ENCODE data around the gene CNOT4. TPM values are rescaled to one million over a fixed set of nuclear protein-coding genes. Genes with fewer than 3 reads are reported as not detected.
"Not testable (repeated sequence)": the region's sequence is repeated elsewhere in the genome, so short reads cannot be mapped to it uniquely, and the experiment has no call there.

CNOT4 gene
- total RNA-seq, 1 donor from 2014 or later, result 9.4 TPM

DNA sequence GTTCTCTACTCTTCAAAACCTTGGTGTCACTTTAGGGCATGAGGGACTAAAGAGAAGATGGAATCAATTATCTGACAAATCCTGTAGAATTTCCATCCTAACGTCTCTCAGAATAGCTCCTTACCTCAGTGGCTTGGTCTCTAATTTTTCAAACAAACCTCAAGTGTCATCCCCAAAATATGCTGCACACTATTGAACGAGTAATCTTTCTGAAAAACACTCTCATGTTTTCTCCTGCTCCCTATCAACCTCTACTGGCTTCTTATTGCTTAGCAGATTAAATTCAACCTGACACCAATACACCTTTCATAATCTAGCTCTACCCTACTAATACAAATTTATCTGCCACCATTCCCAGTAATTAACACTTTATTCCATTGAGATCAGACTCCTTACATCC is 8.5 kb downstream of the CNOT4 start:
- no peak overlapping the region for H3K4me3 ChIP-seq (ENCODE audit: low read depth, low read length)
- TF ChIP-seq, protein P1, sequence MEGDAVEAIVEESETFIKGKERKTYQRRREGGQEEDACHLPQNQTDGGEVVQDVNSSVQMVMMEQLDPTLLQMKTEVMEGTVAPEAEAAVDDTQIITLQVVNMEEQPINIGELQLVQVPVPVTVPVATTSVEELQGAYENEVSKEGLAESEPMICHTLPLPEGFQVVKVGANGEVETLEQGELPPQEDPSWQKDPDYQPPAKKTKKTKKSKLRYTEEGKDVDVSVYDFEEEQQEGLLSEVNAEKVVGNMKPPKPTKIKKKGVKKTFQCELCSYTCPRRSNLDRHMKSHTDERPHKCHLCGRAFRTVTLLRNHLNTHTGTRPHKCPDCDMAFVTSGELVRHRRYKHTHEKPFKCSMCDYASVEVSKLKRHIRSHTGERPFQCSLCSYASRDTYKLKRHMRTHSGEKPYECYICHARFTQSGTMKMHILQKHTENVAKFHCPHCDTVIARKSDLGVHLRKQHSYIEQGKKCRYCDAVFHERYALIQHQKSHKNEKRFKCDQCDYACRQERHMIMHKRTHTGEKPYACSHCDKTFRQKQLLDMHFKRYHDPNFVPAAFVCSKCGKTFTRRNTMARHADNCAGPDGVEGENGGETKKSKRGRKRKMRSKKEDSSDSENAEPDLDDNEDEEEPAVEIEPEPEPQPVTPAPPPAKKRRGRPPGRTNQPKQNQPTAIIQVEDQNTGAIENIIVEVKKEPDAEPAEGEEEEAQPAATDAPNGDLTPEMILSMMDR (conservative IDR thresholded peaks at IDR 0.05; ENCODE audit: low read depth, low read length), result peak; percentile 11
- DNase-seq (ENCODE audit: low read depth), result no peak

DNA sequence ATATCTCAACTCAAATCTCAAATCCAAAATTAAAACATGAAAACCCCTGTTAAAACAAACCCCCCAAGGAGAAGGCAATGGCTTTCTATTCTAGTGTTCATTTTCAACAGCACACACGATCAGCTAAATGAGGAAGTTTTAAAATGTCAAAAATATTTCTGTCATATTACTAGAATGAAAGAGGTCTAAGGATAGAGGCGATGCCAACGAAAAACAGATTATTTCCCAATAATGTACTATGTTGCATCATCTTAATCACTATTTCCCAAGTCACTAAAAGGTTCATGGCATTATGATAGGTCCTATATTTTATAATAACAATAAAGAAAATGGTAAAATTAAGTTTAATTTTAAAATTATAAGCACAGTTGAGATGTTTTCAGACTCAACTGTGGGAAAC is 10.1 kb downstream of the CNOT4 start:
- H3K4me3 ChIP-seq (ENCODE audit: low read depth, low read length), result no peak overlapping the region
- no peak for DNase-seq (ENCODE audit: low read depth)
- TF ChIP-seq, protein P1 (conservative IDR thresholded peaks at IDR 0.05; ENCODE audit: low read depth, low read length), result no peak

DNA sequence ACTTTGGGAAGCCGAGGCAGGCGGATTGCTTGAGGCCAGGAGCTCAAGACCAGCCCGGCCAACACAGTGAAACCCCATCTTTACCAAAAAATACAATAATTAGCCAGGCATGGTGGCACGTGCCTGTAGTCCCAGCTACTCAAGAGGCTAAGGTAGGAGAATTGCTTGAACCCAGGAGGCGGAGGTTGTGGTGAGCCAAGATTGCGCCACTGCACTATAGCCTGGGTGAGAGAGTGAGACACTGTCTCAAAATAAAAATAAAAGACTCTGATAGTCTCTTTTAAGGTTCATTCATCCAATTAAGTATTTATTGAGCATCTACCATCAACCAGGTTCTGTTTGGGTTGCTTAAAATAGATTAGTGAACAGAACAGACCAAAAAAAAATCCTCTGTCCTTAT is 12.7 kb downstream of the CNOT4 start:
- not testable (repeated sequence) for H3K4me3 ChIP-seq (ENCODE audit: low read depth, low read length); DNase-seq (ENCODE audit: low read depth)

DNA sequence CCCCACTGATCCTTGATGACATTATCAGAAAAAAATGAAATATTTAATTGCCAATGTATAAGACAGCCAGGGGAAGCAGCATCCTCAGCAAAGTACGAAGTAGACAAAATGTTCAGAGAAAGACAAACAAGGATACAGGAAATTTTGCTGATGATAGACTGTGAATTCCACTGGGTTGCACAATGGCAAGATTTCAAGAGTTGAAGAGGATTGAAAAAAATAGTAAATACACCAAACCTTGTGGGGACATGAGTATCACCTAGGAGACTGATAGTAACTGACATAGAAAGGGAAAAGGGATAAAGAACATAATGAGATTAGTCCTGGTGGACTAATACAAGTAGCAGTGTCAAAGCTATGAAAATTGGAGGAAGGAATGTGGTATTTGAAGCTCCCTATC is 16.5 kb downstream of the CNOT4 start:
- H3K4me3 ChIP-seq (ENCODE audit: low read depth, low read length), result no peak overlapping the region
- TF ChIP-seq, protein P1 (conservative IDR thresholded peaks at IDR 0.05; ENCODE audit: low read depth, low read length), result no peak
- no peak for DNase-seq (ENCODE audit: low read depth)

DNA sequence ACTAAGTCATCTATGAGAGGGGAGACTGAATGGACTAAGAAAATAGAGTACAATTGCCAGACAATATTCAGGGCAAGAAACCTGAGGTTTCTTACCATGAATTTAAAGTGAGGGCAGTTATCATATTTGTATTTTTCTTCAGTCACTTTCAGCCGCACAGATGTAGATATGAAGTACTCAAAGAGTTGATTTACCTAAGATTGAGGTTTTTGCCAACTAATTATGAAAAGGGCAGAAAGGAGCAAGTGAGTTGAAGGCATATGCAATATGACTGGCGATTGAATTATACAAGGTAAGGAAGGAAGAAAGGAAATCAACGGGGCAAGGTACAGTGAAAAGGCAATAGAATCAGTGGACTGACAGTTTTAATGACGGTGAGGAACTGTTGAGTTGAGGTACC is 17.8 kb downstream of the CNOT4 start:
- H3K4me3 ChIP-seq (ENCODE audit: low read depth, low read length), result no peak overlapping the region
- TF ChIP-seq, protein P1 (conservative IDR thresholded peaks at IDR 0.05; ENCODE audit: low read depth, low read length), result no peak
- DNase-seq (ENCODE audit: low read depth), result no peak

DNA sequence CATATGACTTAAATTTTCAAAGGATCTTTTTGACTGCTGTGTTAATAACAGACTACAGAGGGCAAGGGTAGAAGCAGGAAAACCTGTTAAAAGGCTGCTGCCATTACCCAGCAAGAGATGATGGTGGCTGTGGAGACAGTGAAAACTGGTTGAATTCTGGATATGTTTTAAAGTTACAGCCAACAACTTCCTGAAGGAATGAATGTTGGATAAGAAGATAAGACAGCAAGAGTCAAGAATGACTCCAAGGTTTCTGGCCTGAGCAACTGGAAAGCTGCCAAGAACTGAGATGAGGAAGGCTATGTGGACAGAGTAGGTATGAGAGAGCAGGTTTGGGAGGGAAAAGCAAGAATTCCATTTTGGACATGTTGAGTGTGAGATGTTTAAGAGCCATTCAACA is 19.1 kb downstream of the CNOT4 start:
- TF ChIP-seq, protein P1 (conservative IDR thresholded peaks at IDR 0.05; ENCODE audit: low read depth, low read length), result no peak
- no peak for DNase-seq (ENCODE audit: low read depth)
- no peak overlapping the region for H3K4me3 ChIP-seq (ENCODE audit: low read depth, low read length)

DNA sequence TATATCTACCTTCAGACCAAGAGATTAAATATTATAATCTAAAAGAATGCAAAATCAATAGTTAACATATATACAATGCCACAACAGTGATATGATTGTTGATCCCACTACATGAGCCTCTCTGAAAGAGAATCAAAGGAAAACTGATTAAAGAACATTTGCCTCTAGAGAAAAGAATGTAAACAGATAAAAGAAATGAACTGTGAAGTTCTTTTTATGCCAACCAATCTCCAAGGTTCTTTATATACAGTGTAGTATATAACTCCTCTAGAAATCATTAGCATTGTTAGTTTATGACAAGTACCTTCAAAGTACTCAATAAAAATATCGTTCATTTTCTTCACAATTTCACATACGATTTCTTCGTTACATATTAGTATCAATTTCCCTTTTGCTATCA is 20.1 kb downstream of the CNOT4 start:
- no peak overlapping the region for H3K4me3 ChIP-seq (ENCODE audit: low read depth, low read length)
- TF ChIP-seq, protein P1 (conservative IDR thresholded peaks at IDR 0.05; ENCODE audit: low read depth, low read length), result no peak
- DNase-seq (ENCODE audit: low read depth), result no peak
